Right lobe of liver (tissue), 4 donors: ENCODE results near the gene SEBOX.

Source experiments
- CTCF ChIP-seq, 4 donors: fragments of 200-600 bp in 3 of 4; fragments of 450-650 bp in 1 of 4; IDR thresholded peaks; one replicate each; pipeline versions ENCODE4 v1.5.1 to v1.8.0; 2016 to 2022; ENCODE audit warnings: antibody characterized with exemption in 4 of 4, mild to moderate bottlenecking in 2 of 4
- POLR2A ChIP-seq: fragments of 450-650 bp; IDR thresholded peaks from one replicate; pipeline ENCODE4 v1.6.1; 2017; ENCODE audit warnings: antibody characterized with exemption, mild to moderate bottlenecking
- donor health status: DM: no; HTN: no; CAD: no.
- donor health status: DM: no; HTN: no; CAD: no.
- donor health status: DM: no; HTN: yes; CAD: no.

DNA sequence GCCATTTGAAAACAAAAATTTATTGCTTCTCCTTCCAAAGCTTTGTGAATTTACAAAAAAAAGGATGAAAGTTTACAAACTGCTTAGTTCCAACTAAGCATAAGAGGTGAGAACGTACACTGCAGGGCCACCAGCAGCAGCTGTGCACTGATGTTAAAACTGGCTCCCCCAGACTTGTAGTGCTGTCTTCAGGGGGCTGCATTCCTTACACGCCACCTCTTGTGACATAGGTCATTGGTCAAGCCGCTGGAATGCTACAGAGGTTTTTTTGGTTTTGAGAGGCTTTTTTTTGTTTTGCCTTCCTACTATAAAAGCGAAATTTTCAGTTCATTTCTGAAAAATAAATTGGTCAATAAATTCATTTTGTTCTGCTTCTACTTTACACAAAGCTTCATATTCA, 36.7 kb downstream of the SEBOX start:
- TF ChIP-seq CTCF (IDR thresholded peaks at IDR 0.05) = no peak
- TF ChIP-seq POLR2A = no peak
